Activated CD8-positive, alpha-beta memory T cell treated with anti-CD3 and anti-CD28 coated beads, Interleukin-2, amount 50 U/mL, for 1 hour (primary cell): Measurements from ENCODE around the gene RPRML.

Experiments
- DNase-seq: peaks from one replicate; pipeline ENCODE4 v3.0.0-alpha.2; 2020; ENCODE audit errors: extremely low read depth

The RPRML gene

GRCh38 chr17:46944931-46945330, 34.1 kb downstream of the RPRML start:
- no peak for DNase-seq

- DNase-seq = no peak
These were observed 35.3 kb downstream of the RPRML start for GRCh38 chr17:46943501-46944393.

GRCh38 chr17:46943218-46943500, 35.9 kb downstream of the RPRML start:
- DNase-seq = no peak

- no peak for DNase-seq
These were observed 36.4 kb downstream of the RPRML start for GRCh38 chr17:46942441-46943217.

- peak; percentile 36 for DNase-seq
These were observed 38.2 kb downstream of the RPRML start for GRCh38 chr17:46940692-46941404.

GRCh38 chr17:46935658-46936266, 43.3 kb downstream of the RPRML start:
- no peak for DNase-seq

- DNase-seq = no peak
These were observed 47.5 kb downstream of the RPRML start for GRCh38 chr17:46931596-46931995.

- DNase-seq = no peak
These were observed 49.0 kb downstream of the RPRML start for GRCh38 chr17:46930051-46930450.

- no peak for DNase-seq
These were observed 49.6 kb downstream of the RPRML start for GRCh38 chr17:46929413-46929812.

GRCh38 chr17:46928467-46929261, 50.4 kb downstream of the RPRML start:
- no peak for DNase-seq
